22Rv1 (cell line): ENCODE measurements around the gene RAB19.

Experiments used
- ZFX ChIP-seq: fragments of 450-650 bp; IDR thresholded peaks from 2 replicates; pipeline ENCODE4 v1.6.1; 2017; ENCODE audit warnings: antibody characterized with exemption, borderline replicate concordance
- TF ChIP-seq, protein P1 (sequence below): fragments of 450-650 bp; IDR thresholded peaks from 2 replicates; pipeline ENCODE4 v1.5.1; 2017; ENCODE audit warnings: mild to moderate bottlenecking

DNA sequence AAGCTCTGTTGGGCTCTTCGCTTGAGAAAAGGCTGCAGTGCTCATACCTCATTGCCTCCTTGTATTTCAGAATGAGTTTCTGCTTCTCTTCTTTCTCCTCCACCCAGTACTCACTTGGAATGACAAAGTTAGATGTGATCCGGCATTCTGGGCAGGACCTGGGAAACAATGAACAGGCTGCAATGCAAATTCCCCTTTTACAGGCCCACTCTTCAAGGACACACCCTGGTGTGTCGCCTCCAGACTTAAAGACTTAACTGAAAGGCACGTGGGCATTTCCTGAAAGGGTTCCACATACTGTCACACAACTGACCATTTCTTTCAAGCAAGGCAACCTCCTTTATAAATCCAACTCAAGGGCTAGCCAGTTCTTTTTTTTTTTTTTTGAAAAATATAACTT lies 51.9 kb downstream of the RAB19 start:
- TF ChIP-seq, protein P1, sequence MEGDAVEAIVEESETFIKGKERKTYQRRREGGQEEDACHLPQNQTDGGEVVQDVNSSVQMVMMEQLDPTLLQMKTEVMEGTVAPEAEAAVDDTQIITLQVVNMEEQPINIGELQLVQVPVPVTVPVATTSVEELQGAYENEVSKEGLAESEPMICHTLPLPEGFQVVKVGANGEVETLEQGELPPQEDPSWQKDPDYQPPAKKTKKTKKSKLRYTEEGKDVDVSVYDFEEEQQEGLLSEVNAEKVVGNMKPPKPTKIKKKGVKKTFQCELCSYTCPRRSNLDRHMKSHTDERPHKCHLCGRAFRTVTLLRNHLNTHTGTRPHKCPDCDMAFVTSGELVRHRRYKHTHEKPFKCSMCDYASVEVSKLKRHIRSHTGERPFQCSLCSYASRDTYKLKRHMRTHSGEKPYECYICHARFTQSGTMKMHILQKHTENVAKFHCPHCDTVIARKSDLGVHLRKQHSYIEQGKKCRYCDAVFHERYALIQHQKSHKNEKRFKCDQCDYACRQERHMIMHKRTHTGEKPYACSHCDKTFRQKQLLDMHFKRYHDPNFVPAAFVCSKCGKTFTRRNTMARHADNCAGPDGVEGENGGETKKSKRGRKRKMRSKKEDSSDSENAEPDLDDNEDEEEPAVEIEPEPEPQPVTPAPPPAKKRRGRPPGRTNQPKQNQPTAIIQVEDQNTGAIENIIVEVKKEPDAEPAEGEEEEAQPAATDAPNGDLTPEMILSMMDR: no peak
- no peak for TF ChIP-seq ZFX
